Effector memory CD4-positive, alpha-beta T cell (primary cell): ENCODE measurements around the gene BLOC1S2.

Source experiments
- DNase-seq, 3 donors: peaks; one replicate each; pipeline ENCODE4 v3.0.0-alpha.2; 2020
- H3K27ac ChIP-seq: 2 replicates; pipeline ENCODE4 v1.7.0; 2013; ENCODE audit warnings: mild to moderate bottlenecking, low read length, moderate library complexity; ENCODE audit not compliant: insufficient read depth, poor library complexity, severe bottlenecking
- H3K27me3 ChIP-seq: replicated peaks from 2 replicates; pipeline ENCODE4 v1.7.0; 2013; ENCODE audit warnings: mild to moderate bottlenecking, low read length; ENCODE audit not compliant: insufficient read depth, control insufficient read depth, poor library complexity, severe bottlenecking
- H3K36me3 ChIP-seq: 2 replicates; pipeline ENCODE4 v1.7.0; 2013; ENCODE audit warnings: mild to moderate bottlenecking, low read length, moderate library complexity; ENCODE audit not compliant: control insufficient read depth, insufficient read depth
- H3K4me1 ChIP-seq: 2 replicates; pipeline ENCODE4 v1.7.0; 2013; ENCODE audit warnings: low read length, mild to moderate bottlenecking; ENCODE audit not compliant: control insufficient read depth, insufficient read depth, poor library complexity, severe bottlenecking
- H3K4me3 ChIP-seq: 2 replicates; pipeline ENCODE4 v1.7.0; 2013; ENCODE audit warnings: low read length, low read depth, mild to moderate bottlenecking; ENCODE audit not compliant: insufficient read depth, poor library complexity, severe bottlenecking
- H3K9me3 ChIP-seq: 2 replicates; pipeline ENCODE4 v1.7.0; 2013; ENCODE audit warnings: mild to moderate bottlenecking, low read length, moderate library complexity; ENCODE audit not compliant: control insufficient read depth

BLOC1S2 gene

GRCh38 chr10:100265821-100266485, 20.5 kb downstream of the BLOC1S2 start:
- no peak for DNase-seq
- H3K4me1 ChIP-seq: peaks cover 12% of the 10 kb centered on the region
- peaks cover 10% of the 10 kb centered on the region for H3K36me3 ChIP-seq
- H3K27me3 ChIP-seq: no peaks in the 10 kb centered on the region
- H3K4me3 ChIP-seq: no peak overlapping the region
- no peaks in the 10 kb centered on the region for H3K9me3 ChIP-seq
- no peak overlapping the region for H3K27ac ChIP-seq

- Histone ChIP-seq H3K27ac (no peak overlapping the region), H3K4me3 (no peak overlapping the region), H3K4me1 (no peaks in the 10 kb centered on the region), H3K36me3 (peaks cover 65% of the 10 kb centered on the region), H3K9me3 (no peaks in the 10 kb centered on the region), H3K27me3 (no peaks in the 10 kb centered on the region)
- DNase-seq: no peak
Observed at GRCh38 chr10:100254191-100254590, 32.3 kb downstream of the BLOC1S2 start.

- peaks cover 75% of the 10 kb centered on the region for H3K36me3 ChIP-seq
- H3K27me3 ChIP-seq: no peaks in the 10 kb centered on the region
- H3K27ac ChIP-seq: no peak overlapping the region
- no peak for DNase-seq
- no peaks in the 10 kb centered on the region for H3K4me1 ChIP-seq
- H3K4me3 ChIP-seq: no peak overlapping the region
- no peaks in the 10 kb centered on the region for H3K9me3 ChIP-seq
Observed at GRCh38 chr10:100253041-100253440, 33.4 kb downstream of the BLOC1S2 start.

- no peaks in the 10 kb centered on the region for H3K9me3 ChIP-seq
- no peak overlapping the region for H3K27ac ChIP-seq
- H3K36me3 ChIP-seq: peaks cover 63% of the 10 kb centered on the region
- H3K4me1 ChIP-seq: no peaks in the 10 kb centered on the region
- no peaks in the 10 kb centered on the region for H3K27me3 ChIP-seq
- DNase-seq: no peak
- no peak overlapping the region for H3K4me3 ChIP-seq
Observed at GRCh38 chr10:100248820-100249219, 37.7 kb downstream of the BLOC1S2 start.

GRCh38 chr10:100245484-100246220, 40.8 kb downstream of the BLOC1S2 start:
- H3K36me3 ChIP-seq: peaks cover 65% of the 10 kb centered on the region
- H3K4me3 ChIP-seq: no peak overlapping the region
- DNase-seq: no peak
- H3K27me3 ChIP-seq: no peaks in the 10 kb centered on the region
- H3K9me3 ChIP-seq: no peaks in the 10 kb centered on the region
- no peaks in the 10 kb centered on the region for H3K4me1 ChIP-seq
- no peak overlapping the region for H3K27ac ChIP-seq

GRCh38 chr10:100239851-100240250, 46.6 kb downstream of the BLOC1S2 start:
- no peaks in the 10 kb centered on the region for H3K4me1 ChIP-seq
- H3K9me3 ChIP-seq: no peaks in the 10 kb centered on the region
- H3K4me3 ChIP-seq: no peak overlapping the region
- H3K27me3 ChIP-seq: no peaks in the 10 kb centered on the region
- no peak overlapping the region for H3K27ac ChIP-seq
- DNase-seq: no peak
- peaks cover 64% of the 10 kb centered on the region for H3K36me3 ChIP-seq

- Histone ChIP-seq H3K36me3 (peaks cover 66% of the 10 kb centered on the region), H3K4me3 (no peak overlapping the region), H3K27ac (no peak overlapping the region), H3K4me1 (no peaks in the 10 kb centered on the region), H3K9me3 (no peaks in the 10 kb centered on the region), H3K27me3 (no peaks in the 10 kb centered on the region)
- DNase-seq: no peak
Observed at GRCh38 chr10:100238429-100238828, 48.1 kb downstream of the BLOC1S2 start.

- DNase-seq: no peak
- no peaks in the 10 kb centered on the region for H3K9me3 ChIP-seq
- peaks cover 8% of the 10 kb centered on the region for H3K4me1 ChIP-seq
- no peak overlapping the region for H3K4me3 ChIP-seq
- no peak overlapping the region for H3K27ac ChIP-seq
- peaks cover 37% of the 10 kb centered on the region for H3K36me3 ChIP-seq
- H3K27me3 ChIP-seq: no peaks in the 10 kb centered on the region
Observed at GRCh38 chr10:100232101-100232500, 54.4 kb downstream of the BLOC1S2 start.

GRCh38 chr10:100229819-100230422, 56.6 kb downstream of the BLOC1S2 start:
- H3K27me3 ChIP-seq: no peaks in the 10 kb centered on the region
- no peak for DNase-seq
- peaks cover 28% of the 10 kb centered on the region for H3K36me3 ChIP-seq
- no peaks in the 10 kb centered on the region for H3K9me3 ChIP-seq
- peak overlapping the region; percentile 70 for H3K27ac ChIP-seq
- H3K4me3 ChIP-seq: peak overlapping the region; percentile 93
- H3K4me1 ChIP-seq: peaks cover 8% of the 10 kb centered on the region

GRCh38 chr10:100223879-100224278, 62.6 kb downstream of the BLOC1S2 start:
- Histone ChIP-seq H3K27ac (no peak overlapping the region), H3K27me3 (no peaks in the 10 kb centered on the region), H3K9me3 (no peaks in the 10 kb centered on the region), H3K36me3 (peaks cover 48% of the 10 kb centered on the region), H3K4me3 (no peak overlapping the region), H3K4me1 (peaks cover 8% of the 10 kb centered on the region)
- DNase-seq: no peak
